HFF-Myc (cell line): Measurements from ENCODE around the gene TP53I13.
A peak's percentile ranks its signal among the peaks of the same experiment; 100 is the strongest.

Experiments
- DNase-seq: peaks from one replicate; pipeline ENCODE4 v3.0.0-alpha.2; 2011; ENCODE audit warnings: low read depth; ENCODE audit errors: extremely low read depth
- H3K4me3 ChIP-seq: replicated peaks from 2 replicates; pipeline ENCODE4 v1.5.1; 2011; ENCODE audit warnings: low read depth, mild to moderate bottlenecking, control low read depth, low read length
- TF ChIP-seq, protein P1 (sequence below): IDR thresholded peaks from 2 replicates; pipeline ENCODE4 v1.5.1; 2012; ENCODE audit warnings: mild to moderate bottlenecking, low read depth, low read length, control low read depth; ENCODE audit errors: missing control alignments

The TP53I13 gene

DNA sequence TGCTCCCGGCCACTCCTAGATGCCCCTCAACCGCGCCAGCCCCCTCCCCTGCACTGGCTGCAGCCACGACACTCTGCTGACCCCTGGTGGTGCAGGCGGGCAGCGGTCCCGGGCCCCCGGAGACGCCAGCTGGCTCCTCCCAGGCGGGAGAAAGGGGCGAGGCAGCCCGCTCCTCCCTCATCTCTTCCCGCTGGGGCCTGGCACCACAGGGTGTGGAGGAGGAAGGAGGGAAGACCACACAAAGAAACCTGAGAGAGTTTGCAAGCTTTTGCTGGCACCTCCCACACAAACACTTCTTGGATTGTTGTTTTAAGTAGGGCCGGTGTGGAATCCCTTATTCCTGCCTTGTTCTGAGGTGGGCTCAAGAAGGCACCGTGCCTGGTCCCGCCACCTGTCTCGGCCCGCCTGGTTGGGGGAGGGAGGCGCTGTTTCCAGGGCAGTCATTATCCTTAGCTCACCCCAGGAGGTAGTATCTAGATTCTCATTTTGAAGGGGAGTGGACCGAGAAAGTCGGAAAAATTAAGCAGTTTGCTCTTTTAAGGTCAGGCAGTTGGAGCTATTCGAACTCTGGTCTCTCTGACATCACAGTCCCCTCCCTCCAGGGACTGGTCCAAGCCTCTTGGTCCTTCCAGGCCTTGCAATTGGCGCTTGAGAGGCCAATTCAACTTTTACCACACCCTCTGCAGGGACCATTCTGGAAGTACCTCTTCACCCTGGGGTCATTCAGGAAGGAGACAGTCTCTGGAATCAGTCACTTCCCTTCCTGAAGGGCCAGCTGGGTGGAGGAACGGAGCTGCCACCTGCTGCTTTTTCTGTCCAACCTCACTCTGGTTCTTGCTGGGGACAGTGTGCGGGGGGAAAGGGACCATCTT, 23.5 kb downstream of the TP53I13 start:
- peak overlapping the region; percentile 45 for H3K4me3 ChIP-seq
- TF ChIP-seq, protein P1, sequence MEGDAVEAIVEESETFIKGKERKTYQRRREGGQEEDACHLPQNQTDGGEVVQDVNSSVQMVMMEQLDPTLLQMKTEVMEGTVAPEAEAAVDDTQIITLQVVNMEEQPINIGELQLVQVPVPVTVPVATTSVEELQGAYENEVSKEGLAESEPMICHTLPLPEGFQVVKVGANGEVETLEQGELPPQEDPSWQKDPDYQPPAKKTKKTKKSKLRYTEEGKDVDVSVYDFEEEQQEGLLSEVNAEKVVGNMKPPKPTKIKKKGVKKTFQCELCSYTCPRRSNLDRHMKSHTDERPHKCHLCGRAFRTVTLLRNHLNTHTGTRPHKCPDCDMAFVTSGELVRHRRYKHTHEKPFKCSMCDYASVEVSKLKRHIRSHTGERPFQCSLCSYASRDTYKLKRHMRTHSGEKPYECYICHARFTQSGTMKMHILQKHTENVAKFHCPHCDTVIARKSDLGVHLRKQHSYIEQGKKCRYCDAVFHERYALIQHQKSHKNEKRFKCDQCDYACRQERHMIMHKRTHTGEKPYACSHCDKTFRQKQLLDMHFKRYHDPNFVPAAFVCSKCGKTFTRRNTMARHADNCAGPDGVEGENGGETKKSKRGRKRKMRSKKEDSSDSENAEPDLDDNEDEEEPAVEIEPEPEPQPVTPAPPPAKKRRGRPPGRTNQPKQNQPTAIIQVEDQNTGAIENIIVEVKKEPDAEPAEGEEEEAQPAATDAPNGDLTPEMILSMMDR = peak; percentile 98
- peak; percentile 61 for DNase-seq

DNA sequence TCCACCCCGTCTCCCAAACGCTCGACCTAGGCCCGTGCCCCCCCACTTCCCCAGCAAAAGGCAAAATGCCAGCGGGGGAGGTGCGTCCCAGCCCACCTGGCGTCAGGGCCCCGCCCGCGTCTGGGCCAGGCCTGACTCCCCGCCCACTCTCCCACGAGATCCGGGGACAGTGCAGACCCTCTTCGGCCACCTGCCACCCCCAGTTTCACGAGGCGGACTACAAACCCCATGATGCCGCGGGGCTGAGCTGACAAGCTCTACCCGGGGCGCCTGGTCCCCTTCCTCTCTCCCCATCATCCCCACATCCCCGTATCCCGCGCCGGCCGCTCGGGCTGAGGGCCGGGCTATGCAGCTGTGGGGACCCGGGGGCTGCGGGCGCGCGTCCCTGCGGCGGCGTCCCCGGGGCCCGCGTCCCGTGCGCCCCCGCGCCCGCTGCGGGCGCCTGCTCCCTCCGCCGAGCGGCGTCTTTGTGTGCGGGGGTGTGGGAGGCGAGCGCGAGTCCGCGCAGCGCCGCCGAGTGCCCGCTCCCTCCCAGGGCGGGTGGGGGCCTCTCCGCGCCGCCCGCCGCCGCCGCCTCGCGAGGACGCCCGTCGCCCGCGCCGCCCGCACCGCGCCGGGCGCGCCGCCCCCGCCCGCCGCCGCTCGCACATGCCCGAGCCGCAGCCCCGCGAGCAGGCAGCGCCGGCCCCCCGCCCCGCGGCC, 24.5 kb downstream of the TP53I13 start, which contains the start of gene ANKRD13B:
ANKRD13B (plus strand) TSS at position 283 of the 702 bp plus-strand sequence. CDS start 490 bp downstream, outside the sequence.
- DNase-seq = no peak
- TF ChIP-seq, protein P1 = no peak
- H3K4me3 ChIP-seq = peak within 1 kb of the TSS; percentile 59

DNA sequence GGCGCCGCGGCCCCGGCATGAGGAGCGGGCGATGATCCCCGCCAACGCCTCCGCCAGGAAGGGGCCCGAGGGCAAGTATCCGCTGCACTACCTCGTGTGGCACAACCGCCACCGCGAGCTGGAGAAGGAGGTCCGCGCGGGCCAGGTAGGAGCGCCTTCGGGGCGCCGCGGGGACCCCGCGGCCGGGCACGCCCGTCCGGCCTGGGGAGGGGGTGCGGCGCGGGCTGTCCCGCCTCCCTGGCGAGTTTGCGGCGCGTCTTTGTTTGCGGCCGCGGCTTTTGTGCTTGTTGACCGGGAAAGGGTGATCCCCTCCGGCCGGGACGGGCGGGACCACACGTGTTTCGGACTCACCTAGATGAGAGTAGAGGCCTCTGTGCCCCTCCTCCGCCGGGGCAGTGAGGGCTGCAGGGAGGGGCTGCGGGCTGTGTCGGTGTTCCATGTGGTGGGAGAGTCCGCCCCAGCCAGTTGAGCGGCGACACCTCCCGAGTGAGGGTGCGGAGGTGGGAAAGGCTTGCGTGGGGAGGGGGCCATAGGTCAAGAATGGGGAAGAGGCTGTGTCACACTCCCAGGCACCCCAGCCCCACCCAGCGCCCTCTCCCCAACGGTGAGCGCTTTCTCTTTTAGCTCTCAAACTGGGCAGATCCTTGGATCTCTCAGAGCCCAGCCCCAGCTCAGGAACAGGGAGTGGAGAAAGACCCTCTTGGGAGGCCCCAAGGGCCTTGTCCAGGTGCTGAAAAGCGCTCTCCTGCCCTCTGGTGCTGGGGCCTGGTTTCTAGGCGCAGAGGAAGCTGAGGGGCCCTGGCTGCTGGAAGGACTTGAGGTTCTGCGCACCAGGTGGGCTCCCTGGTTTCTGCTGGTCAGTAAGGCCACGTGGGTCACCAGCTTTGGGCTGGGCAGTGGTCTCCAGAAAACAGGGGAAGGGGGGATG, 25.4 kb downstream of the TP53I13 start:
- peak overlapping the region; percentile 59 for H3K4me3 ChIP-seq
- DNase-seq = no peak
- TF ChIP-seq, protein P1 = peak; percentile 20

DNA sequence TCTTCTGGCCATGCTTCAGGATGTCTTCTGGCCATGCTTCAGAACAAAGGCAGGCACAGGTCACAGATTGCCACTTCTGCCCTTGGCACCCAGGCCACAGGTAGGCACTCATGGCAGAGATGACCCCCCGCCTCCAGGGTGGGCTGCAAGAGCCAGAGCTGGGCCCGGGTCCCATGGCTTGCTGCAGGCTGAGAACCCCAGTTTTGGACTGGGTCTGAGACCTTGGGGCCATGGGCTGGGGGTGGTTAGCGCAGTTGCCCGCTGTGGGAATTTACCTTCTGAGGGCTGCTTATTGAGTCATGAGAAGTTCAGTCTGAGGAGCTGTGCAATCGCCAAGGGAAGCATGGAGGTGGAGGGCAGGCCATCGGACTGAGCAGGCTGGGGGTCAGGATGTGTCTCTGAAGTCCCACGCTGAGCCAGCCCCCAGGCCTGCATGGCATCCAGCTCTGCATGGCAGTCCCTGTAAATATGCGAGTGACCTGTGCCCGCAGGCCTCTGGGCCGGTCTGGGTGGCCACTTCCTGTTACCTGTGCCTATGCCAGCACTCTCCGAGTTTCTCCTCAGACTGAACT, 26.1 kb downstream of the TP53I13 start:
- TF ChIP-seq, protein P1 = no peak
- no peak for DNase-seq
- H3K4me3 ChIP-seq = peak overlapping the region; percentile 59

DNA sequence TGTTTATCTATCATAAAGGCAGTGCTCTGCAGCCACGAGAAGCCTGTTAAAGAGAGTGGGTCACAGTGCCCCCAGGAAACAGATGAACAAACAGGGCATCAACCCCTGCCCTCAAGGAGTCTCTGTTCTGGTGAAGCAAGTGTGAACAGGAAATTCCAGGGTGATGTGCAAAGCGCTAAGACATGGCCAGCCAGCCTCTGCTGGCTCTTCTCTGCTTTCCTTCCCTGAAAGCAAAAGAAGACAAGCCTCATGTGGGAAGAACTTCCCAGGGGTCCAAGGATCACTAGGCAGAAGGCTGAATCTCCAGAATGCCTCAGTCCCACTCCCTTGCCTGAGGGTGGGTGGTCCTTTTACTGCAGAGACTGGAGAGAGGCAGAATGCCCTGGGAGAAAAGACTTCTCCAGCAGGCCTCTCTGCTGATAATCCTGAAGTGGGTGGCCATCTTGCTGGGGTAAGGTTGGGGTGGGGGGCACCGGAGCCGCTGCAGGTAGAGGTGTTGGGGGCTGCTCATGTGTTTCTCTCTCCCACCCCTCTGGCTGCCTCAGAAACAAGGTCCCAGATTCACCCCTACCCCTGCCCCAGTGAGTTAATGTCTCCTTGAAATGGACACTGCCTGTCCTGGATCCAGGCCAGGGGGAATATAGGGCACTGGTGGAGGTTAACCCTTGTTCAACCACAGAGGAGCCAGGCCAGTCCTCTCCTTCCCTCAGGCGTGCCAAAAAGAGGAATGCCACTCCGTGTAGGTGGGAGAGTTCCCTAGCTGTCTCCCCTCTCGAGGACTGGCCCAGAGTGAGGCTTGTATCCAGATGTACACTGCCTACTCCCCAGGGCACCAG, 26.8 kb downstream of the TP53I13 start:
- H3K4me3 ChIP-seq = no peak overlapping the region
- TF ChIP-seq, protein P1 = no peak
- DNase-seq = no peak
